Endometrial microvascular endothelial cells (primary cell): ENCODE measurements around the gene PSG2. TPM values are rescaled to one million over a fixed set of nuclear protein-coding genes. Genes with fewer than 3 reads are reported as not detected.
"Not testable (repeated sequence)": the region's sequence is repeated elsewhere in the genome, so short reads cannot be mapped to it uniquely, and the experiment has no call there.

Source experiments
- in situ Hi-C: cut with HindIII; loops from 2 replicates; pipeline ENCODE4 v1.10.0; 2017; ENCODE audit warnings: low sequenced_read_pairs, low pct_unique_long_range_greater_than_20kb; ENCODE audit errors: inconsistent ontology term
- total RNA-seq: library from RNA; depleted of rRNA; stranded (reverse); fragments of >200 nt; gene quantifications from one replicate; pipeline ENCODE4 v1.2.3, GENCODE V29; 2015; ENCODE audit errors: inconsistent ontology term

The PSG2 gene
- not detected for total RNA-seq

DNA sequence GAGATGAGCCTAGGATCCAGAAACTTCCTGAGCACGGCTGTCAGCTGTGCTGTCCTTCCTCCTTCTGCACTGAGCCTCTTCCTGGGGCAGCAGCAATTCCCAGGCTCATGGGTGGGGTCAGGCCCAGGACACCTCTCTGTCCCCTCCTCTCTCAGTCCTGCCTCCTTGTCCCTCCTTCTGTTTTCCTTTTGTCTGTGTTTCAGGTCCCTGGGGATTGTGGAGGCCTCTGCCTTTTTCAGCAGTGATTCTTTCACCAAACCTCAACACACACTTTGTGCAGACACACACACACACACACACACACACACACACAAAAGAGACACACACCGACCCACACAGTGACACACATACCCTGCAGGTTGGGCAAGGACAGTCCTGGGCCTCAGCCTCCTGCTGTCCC, at the start of gene PSG2:
TSS of gene PSG2 (minus strand) at position 101 of the 400 bp plus-strand sequence. CDS start 132 bp downstream, outside the sequence.
- in situ Hi-C loops, result not testable (repeated sequence)

- in situ Hi-C loops, result not testable (repeated sequence)
These were observed 48.9 kb upstream of the PSG2 start for GRCh38 chr19:43131281-43131842.

GRCh38 chr19:43129197-43129596, 46.7 kb upstream of the PSG2 start:
- in situ Hi-C loops, result not testable (repeated sequence)

DNA sequence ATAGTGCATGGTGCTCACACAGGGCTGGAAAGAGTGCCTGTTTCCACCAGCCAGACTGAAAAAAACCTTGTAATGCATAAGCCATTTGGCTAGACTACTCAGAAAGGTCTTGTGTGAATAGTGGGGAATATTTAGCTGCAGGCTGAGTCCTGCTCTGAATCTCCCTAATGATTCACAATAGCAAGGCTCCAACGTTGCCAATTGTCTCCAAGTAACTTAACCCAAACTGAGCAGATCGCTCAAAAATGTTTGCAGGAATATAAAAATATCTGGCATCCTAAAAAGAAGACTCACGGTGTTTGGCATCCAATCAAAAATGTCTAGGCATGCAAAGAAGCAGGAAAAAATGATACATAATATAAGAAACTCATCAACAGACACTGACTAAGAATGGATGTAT, 44.8 kb upstream of the PSG2 start:
- in situ Hi-C loops, result not testable (repeated sequence)

GRCh38 chr19:43126720-43127119, 44.2 kb upstream of the PSG2 start:
- in situ Hi-C loops, result no loop called here

GRCh38 chr19:43124360-43124759, 41.9 kb upstream of the PSG2 start:
- in situ Hi-C loops, result no loop called here

DNA sequence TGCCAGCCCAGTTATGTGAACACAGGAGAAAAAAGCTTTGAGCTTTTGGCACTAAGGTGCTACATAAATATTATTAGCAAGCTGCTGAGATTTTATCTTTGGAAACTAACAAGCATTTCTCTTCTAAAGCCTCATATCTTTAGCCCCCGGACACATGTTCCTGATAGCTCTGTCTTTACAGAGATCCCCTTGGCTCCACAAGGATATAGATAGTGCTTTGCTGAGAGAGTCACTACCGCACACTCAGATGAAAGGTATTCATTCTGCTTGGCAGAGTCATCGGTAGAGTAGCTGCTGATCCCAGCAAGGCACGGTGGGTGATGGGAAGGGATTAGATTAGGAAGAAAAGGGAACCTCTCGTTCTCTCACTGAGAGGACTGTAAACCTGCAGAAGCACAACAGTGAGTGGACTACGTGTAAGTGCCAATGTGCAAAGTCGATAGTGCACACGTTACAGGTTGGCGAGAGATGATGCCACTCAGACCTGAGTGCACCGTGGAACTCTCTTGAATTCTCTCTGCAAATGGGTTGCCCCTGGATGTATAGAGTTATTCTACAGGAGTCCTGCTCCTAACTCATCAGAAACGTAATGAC, 38.0 kb upstream of the PSG2 start:
- in situ Hi-C loops, result not testable (repeated sequence)

DNA sequence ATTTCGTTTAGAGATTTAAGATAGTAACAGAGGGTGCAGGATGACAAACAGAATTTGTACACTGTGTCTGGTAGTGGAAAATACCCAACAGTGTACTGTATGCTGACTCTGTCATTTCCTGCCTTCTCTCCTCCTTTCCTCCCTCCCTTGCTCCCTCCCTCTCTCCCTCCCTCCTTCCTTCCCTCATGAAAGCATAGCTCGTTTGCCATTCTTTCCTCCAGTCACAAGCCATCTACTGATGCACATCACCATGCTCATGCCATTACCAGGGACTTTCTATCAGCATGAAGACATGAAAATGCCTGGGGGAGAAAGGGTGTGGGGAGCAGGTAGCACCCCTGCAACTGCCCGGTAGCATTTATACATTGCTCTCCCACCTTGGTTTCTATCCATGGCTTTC, 37.0 kb upstream of the PSG2 start:
- in situ Hi-C loops, result not testable (repeated sequence)

DNA sequence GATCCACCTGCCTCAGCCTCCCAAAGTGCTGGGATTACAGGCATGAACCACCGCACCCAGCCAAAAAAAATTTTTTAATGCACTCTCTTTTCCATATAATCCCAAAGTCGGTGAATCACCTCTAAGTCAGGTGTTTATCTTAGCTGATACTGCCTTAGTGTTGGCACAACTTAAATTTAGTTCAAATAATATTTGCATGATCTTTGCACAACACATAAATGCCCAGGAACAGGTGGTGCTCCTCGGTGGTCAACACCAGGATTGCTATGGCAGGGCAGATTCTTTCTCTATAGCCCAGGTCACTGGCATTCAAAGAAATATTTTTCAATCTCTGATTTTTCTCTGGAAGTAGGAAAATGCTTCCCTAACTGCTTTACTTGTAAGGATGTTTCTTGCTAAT, 33.9 kb upstream of the PSG2 start:
- in situ Hi-C loops, result not testable (repeated sequence)

DNA sequence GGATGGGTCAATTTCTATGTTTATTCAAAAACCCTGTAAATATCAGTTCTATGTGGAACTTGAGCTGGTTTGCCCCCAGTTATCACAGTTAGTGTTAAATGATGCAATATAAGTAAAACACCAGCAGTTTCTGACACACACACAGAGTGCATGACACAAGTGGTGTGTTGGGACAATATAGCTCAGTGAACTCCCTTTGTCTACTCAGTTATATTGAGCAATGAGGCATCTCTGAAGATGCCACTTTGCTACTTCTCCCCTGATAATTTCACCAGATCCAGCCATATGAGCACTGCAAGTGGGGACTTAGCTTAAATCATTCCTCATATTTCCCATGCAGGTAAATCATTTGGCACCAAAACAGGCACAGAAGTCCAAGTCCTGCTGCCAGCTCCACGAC, 33.0 kb upstream of the PSG2 start:
- in situ Hi-C loops, result not testable (repeated sequence)

GRCh38 chr19:43115064-43115463, 32.6 kb upstream of the PSG2 start:
- in situ Hi-C loops, result not testable (repeated sequence)

DNA sequence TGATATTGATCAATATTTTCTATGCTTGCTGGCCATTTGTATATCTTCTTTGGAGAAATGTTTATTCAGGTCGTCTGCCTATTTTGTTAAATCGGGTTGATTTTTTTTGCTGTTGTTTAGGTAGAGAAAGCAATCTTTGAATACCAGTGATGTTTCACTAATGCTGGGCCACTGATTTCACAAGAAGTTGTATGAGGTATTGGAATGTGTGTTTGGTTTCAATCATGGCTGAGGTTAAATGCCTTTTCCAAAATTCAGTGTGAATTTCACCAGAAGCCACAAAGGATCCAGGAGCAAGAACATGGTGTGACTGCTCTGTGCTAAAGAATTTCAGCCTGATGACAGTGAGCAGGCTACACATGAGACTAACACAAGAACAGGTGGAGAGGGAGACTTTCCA, 32.1 kb upstream of the PSG2 start:
- in situ Hi-C loops, result not testable (repeated sequence)

DNA sequence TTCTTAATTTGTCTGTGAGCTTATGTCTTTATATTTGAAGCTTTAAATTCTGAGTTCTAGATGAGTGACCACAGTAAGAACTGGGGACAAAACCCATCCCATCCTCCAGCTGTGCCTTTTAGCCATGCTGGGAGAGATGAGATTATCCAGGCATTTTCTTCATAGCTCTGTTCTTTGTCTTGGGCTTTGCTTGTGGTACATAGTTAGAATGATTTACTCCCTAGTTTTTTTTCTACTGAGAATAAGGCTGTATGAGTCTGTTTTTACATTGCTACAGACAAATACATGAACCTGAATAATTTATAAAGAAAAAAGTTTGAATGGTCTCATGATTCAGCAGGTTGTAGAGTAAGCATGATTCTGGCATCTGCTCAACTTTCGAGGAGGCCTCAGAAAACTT, 24.9 kb upstream of the PSG2 start:
- in situ Hi-C loops, result not testable (repeated sequence)

DNA sequence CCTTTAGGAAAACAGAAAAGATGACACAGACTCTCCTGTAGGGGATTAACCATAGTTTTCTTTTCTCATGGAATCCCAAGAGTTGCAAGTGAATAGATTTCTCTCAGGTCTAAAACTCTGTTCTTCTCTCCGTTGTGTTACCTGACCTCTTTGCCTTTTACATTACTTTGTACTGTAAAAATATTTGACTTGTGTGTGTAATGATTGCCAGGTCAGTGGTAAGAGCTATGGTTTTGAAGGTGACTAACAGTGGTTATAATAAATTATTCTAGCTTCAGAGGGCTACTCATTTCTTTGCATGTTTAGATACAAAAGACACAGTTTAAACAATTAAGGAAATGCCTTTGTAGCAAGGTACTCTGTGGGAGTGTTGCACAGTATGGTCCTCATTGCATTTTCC, 23.0 kb upstream of the PSG2 start:
- in situ Hi-C loops, result no loop called here

DNA sequence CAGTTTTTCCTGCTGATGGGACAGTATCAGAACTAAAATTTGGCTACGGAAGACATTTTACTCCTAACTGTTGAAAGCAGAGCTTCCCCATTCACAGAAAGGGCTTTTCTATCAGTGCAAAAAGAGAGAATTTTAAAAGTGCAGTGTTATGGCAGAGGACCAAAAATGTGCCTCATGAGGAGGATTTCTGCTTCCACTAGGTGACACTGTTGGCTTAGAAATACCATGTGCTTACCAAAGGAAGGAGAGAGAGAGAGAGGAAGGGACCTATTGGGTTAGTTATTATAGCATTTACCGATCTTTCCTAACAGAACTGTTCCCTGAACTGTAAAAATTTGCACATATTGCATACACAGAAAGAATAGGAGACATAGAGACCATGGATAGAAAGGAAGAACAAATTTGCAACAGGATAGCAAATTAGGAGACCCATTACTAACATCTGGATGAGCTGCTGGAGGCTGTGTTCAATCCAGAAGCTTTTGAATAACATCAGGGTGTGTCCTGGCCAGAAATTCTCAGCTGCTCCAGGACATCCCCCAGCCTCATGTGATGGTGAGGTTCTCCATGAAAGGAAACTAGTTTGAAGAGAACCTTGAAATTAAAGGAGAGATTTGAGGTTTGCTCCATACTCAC, 21.8 kb upstream of the PSG2 start:
- in situ Hi-C loops, result not testable (repeated sequence)

DNA sequence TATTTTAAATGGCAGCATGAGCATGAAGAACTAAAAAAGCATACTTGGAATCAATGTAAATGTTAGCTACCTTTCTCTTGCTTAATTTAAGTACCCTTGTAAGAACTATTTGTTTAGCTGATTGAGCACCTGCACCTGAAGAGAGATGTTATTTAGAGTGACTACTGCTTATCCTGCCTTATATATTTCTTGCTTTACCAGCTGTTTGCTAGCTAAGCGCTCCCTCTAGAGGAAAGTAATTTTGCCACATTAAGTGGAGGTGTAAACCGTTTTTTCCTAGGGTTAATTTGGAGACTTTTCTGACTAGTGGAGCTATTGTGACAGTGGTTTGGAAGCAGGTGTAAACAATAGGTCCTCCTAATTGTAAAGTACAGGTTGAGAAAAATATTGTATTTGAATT, 19.4 kb upstream of the PSG2 start:
- in situ Hi-C loops, result no loop called here

DNA sequence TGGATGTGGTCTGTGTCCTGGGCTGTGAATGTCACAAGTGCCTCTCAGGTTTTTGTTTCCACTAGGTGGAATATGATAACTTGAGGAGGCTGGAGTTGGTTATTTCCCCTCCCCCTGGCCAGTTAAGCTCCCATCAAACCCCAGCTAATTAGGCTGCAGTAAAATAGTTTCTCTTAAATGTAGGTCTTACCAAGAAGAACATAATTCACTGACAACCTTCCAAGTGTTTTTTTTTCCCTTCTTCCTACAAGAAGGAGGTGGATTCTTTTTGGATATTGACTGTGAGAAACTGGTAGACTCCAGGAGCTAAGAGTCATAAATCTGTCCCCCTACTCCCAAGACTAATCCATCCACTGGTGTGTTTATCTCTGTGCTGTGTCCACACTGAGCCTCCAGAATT, 15.9 kb upstream of the PSG2 start:
- in situ Hi-C loops, result not testable (repeated sequence)

GRCh38 chr19:43087702-43088340, 5.3 kb upstream of the PSG2 start:
- in situ Hi-C loops, result not testable (repeated sequence)

GRCh38 chr19:43085796-43086530, 3.5 kb upstream of the PSG2 start:
- in situ Hi-C loops, result not testable (repeated sequence)
